Neural cell (in vitro differentiated cells): Measurements from ENCODE around the gene RNU6-1. TPM values are rescaled to one million over a fixed set of nuclear protein-coding genes. Genes with fewer than 3 reads are reported as not detected.

Source experiments
- H2AFZ ChIP-seq: fragments of 200-600, 300-800 bp; sonication (generic), shearing (Covaris generic); 2 replicates; pipeline ENCODE4 v1.6.0; 2014; ENCODE audit warnings: low read depth, mild to moderate bottlenecking, antibody characterized with exemption, low read length, moderate library complexity
- H3F3A ChIP-seq: fragments of 200-600 bp; shearing (Covaris generic); 2 replicates; pipeline ENCODE4 v1.6.1; 2016; ENCODE audit warnings: mild to moderate bottlenecking, moderate library complexity, mixed read lengths, antibody characterized with exemption, low read length; ENCODE audit not compliant: insufficient read depth, poor library complexity, severe bottlenecking
- H3K27ac ChIP-seq: fragments of 200-600, 300-800 bp; sonication (generic), shearing (Covaris generic); 2 replicates; pipeline ENCODE4 v1.5.1; 2014; ENCODE audit warnings: mild to moderate bottlenecking, low read length, moderate library complexity
- H3K27me3 ChIP-seq: fragments of 300-800, 200-600 bp; sonication (generic), shearing (Covaris generic); 2 replicates; pipeline ENCODE4 v1.6.0; 2014; ENCODE audit warnings: mild to moderate bottlenecking, low read depth, low read length, moderate library complexity; ENCODE audit not compliant: insufficient read depth
- H3K36me3 ChIP-seq: fragments of 300-800, 200-600 bp; sonication (generic), shearing (Covaris generic); 2 replicates; pipeline ENCODE4 v1.5.1; 2014; ENCODE audit warnings: mild to moderate bottlenecking, antibody characterized with exemption, low read length, moderate library complexity; ENCODE audit not compliant: insufficient read depth
- H3K4me2 ChIP-seq: fragments of 300-800, 200-600 bp; sonication (generic), shearing (Covaris generic); 2 replicates; pipeline ENCODE4 v1.6.0; 2014; ENCODE audit warnings: mild to moderate bottlenecking, low read length
- H3K4me3 ChIP-seq: fragments of 300-800, 200-600 bp; sonication (generic), shearing (Covaris generic); 2 replicates; pipeline ENCODE4 v1.5.1; 2014; ENCODE audit warnings: mild to moderate bottlenecking, low read length, moderate library complexity
- H3K79me2 ChIP-seq: fragments of 200-600 bp; shearing (Covaris generic); replicated peaks from 2 replicates; pipeline ENCODE4 v1.6.0; 2014; ENCODE audit warnings: mild to moderate bottlenecking, low read length, moderate library complexity; ENCODE audit not compliant: insufficient read depth
- H3K9ac ChIP-seq: fragments of 300-800, 200-600 bp; sonication (generic), shearing (Covaris generic); 2 replicates; pipeline ENCODE4 v1.6.1; 2016; ENCODE audit warnings: mild to moderate bottlenecking, low read length, mixed read lengths
- H3K9me2 ChIP-seq: fragments of 200-600 bp; shearing (Covaris generic); 2 replicates; pipeline ENCODE4 v1.6.1; 2016; ENCODE audit warnings: mild to moderate bottlenecking, low read length, mixed read lengths; ENCODE audit not compliant: insufficient read depth
- H3K9me3 ChIP-seq: fragments of 200-600, 300-800 bp; sonication (generic), shearing (Covaris generic); 2 replicates; pipeline ENCODE4 v1.6.1; 2016; ENCODE audit warnings: mild to moderate bottlenecking, mixed run types, low read length, moderate library complexity, mixed read lengths
- H4K20me1 ChIP-seq: fragments of 200-600 bp; shearing (Covaris generic); 2 replicates; pipeline ENCODE4 v1.6.1; 2016; ENCODE audit warnings: mild to moderate bottlenecking, mixed run types; ENCODE audit not compliant: insufficient read depth
- CTCF ChIP-seq: fragments of 450-650 bp; IDR thresholded peaks from 2 replicates; pipeline ENCODE4 v1.5.1; 2014; ENCODE audit warnings: antibody characterized with exemption, mild to moderate bottlenecking, moderate library complexity; ENCODE audit not compliant: poor library complexity, severe bottlenecking
- EP300 ChIP-seq: fragments of 450-650 bp; conservative IDR thresholded peaks from 2 replicates; pipeline ENCODE4 v1.6.1; 2014; ENCODE audit warnings: antibody characterized with exemption, mild to moderate bottlenecking, moderate library complexity; ENCODE audit not compliant: poor library complexity, severe bottlenecking
- EZH2 ChIP-seq: fragments of 200-600, 300-800 bp; shearing (Covaris generic), sonication (generic); IDR thresholded peaks from 2 replicates; pipeline ENCODE4 v1.6.1; 2014; ENCODE audit warnings: antibody characterized with exemption, low read length, borderline replicate concordance, mild to moderate bottlenecking; ENCODE audit not compliant: insufficient read depth, poor library complexity, severe bottlenecking
- MXI1 ChIP-seq: fragments of 450-650 bp; conservative IDR thresholded peaks from 2 replicates; pipeline ENCODE4 v1.6.1; 2014; ENCODE audit warnings: antibody characterized with exemption, mild to moderate bottlenecking; ENCODE audit not compliant: poor library complexity, severe bottlenecking
- POLR2AphosphoS5 ChIP-seq: IDR thresholded peaks from 2 replicates; pipeline ENCODE4 v1.6.1; 2012
- RAD21 ChIP-seq: fragments of 450-650 bp; conservative IDR thresholded peaks from 2 replicates; pipeline ENCODE4 v1.6.1; 2014; ENCODE audit warnings: antibody characterized with exemption, mild to moderate bottlenecking, moderate library complexity
- REST ChIP-seq: IDR thresholded peaks from 2 replicates; pipeline ENCODE4 v1.6.1; 2012; ENCODE audit warnings: borderline replicate concordance
- SMC3 ChIP-seq: fragments of 450-650 bp; conservative IDR thresholded peaks from 2 replicates; pipeline ENCODE4 v1.6.1; 2014; ENCODE audit warnings: antibody characterized with exemption, mild to moderate bottlenecking, moderate library complexity; ENCODE audit not compliant: poor library complexity
- TAF1 ChIP-seq: IDR thresholded peaks from 2 replicates; pipeline ENCODE4 v1.6.1; 2012; ENCODE audit warnings: low read depth
- polyA plus RNA-seq: library from polyadenylated mRNA; depleted of rRNA; stranded (reverse); fragments of >200 nt; gene quantifications from 2 replicates; pipeline ENCODE4 v1.2.3, GENCODE V29; 2014

RNU6-1 gene
- polyA plus RNA-seq, 1 donor from 2014 or later: not detected

- H3K9ac ChIP-seq: no peak overlapping the region
- H2AFZ ChIP-seq: no peak overlapping the region
- no peaks in the 10 kb centered on the region for H3K9me3 ChIP-seq
- no peaks in the 10 kb centered on the region for H3K27me3 ChIP-seq
- no peak overlapping the region for H3K4me2 ChIP-seq
- no peaks in the 10 kb centered on the region for H4K20me1 ChIP-seq
- TF ChIP-seq EP300 (no peak), REST (no peak), RAD21 (no peak), CTCF (no peak), EZH2 (no peak), POLR2AphosphoS5 (no peak), MXI1 (no peak), TAF1 (no peak), SMC3 (no peak)
- H3F3A ChIP-seq: no peaks in the 10 kb centered on the region
- H3K4me3 ChIP-seq: no peak overlapping the region
- H3K36me3 ChIP-seq: no peaks in the 10 kb centered on the region
- no peaks in the 10 kb centered on the region for H3K9me2 ChIP-seq
- H3K79me2 ChIP-seq: no peaks in the 10 kb centered on the region
- no peak overlapping the region for H3K27ac ChIP-seq
Measured at GRCh38 chr15:67852418-67852817, 12.6 kb upstream of the RNU6-1 start.

- Histone ChIP-seq H3K9ac (no peak overlapping the region), H3F3A (no peaks in the 10 kb centered on the region), H3K27me3 (no peaks in the 10 kb centered on the region), H3K4me3 (no peak overlapping the region), H3K79me2 (no peaks in the 10 kb centered on the region), H4K20me1 (no peaks in the 10 kb centered on the region), H2AFZ (no peak overlapping the region), H3K9me3 (no peaks in the 10 kb centered on the region), H3K9me2 (no peaks in the 10 kb centered on the region), H3K4me2 (no peak overlapping the region), H3K36me3 (no peaks in the 10 kb centered on the region), H3K27ac (no peak overlapping the region)
- TF ChIP-seq EP300: no peak
- no peak for TF ChIP-seq CTCF
- no peak for TF ChIP-seq RAD21
- TF ChIP-seq MXI1: no peak
- TF ChIP-seq TAF1: no peak
- no peak for TF ChIP-seq POLR2AphosphoS5
- no peak for TF ChIP-seq REST
- TF ChIP-seq SMC3: no peak
- TF ChIP-seq EZH2: no peak
Measured at GRCh38 chr15:67850994-67851571, 11.2 kb upstream of the RNU6-1 start.
